Measurements from ENCODE around the gene VPS39. TPM values are rescaled to one million over a fixed set of nuclear protein-coding genes. Genes with fewer than 3 reads are reported as not detected.

VPS39 gene
- total and polyA plus RNA-seq, 2 donors (not counting 3 experiments of a cell fraction or from before 2014, with no cell fraction given): 56.5 to 56.7 TPM

- no TSS peak for BruUV-seq (replicated peaks)
- Histone ChIP-seq H3K36me3 (ENCODE audit: control insufficient read depth in 2 of 2, extremely low read depth in 1 of 2, insufficient read depth in 2 of 2, low read length in 2 of 2) (peaks cover 17 to 45% of the 10 kb centered on the region in 2 experiments), H3K9me1 (replicated peaks; ENCODE audit: control insufficient read depth, extremely low read depth, insufficient read depth, low read length) (no peaks in the 10 kb centered on the region), H3K4me2 (ENCODE audit: insufficient read depth, low read length) (no peak overlapping the region), H3K27me3 (ENCODE audit: control insufficient read depth in 2 of 2, insufficient read depth in 2 of 2, low read length in 2 of 2) (no peaks in the 10 kb centered on the region), H3K27ac (ENCODE audit: insufficient read depth, low read depth, low read length) (no peak overlapping the region), H2AFZ (ENCODE audit: low read depth, low read length) (no peak overlapping the region), H3K4me3 (replicated peaks in 1 of 3; ENCODE audit: insufficient read depth in 1 of 3, low read depth in 1 of 3, low read length in 3 of 3) (no peak overlapping the region), H3K4me1 (ENCODE audit: control insufficient read depth, extremely low read depth, insufficient read depth, low read length) (no peaks in the 10 kb centered on the region), H3K9me3 (replicated peaks; ENCODE audit: control insufficient read depth, insufficient read depth, low read length) (no peaks in the 10 kb centered on the region), H3K9ac (replicated peaks; ENCODE audit: extremely low read depth, insufficient read depth, low read length) (no peak overlapping the region), H4K20me1 (replicated peaks; ENCODE audit: control insufficient read depth, extremely low read depth, insufficient read depth, low read length) (no peaks in the 10 kb centered on the region), H3K79me2 (ENCODE audit: control insufficient read depth, insufficient read depth, low read length) (no peaks in the 10 kb centered on the region)
- ChIA-PET CTCF (interaction anchor here (0.9 kb wide), 1 partner anchor 226 kb away, joined by 3 read pairs; no protein-coding TSS in a partner anchor), POLR2A (no interaction called here)
- no peak for FAIRE-seq
- DNase-seq (ENCODE audit: low read depth, low spot score): no peak
- dilution Hi-C loops (cut with MboI; ENCODE audit: extremely low pct_ligation_motif_present, low sequenced_read_pairs): no loop called here
- TF ChIP-seq POLR2AphosphoS5 (IDR thresholded peaks at IDR 0.05; ENCODE audit: insufficient read depth, low read depth, low read length): no peak
- no peak for TF ChIP-seq GATA2 (IDR thresholded peaks at IDR 0.05; ENCODE audit: insufficient read depth, insufficient read length, low read depth, low read length)
- TF ChIP-seq CTCF (IDR thresholded peaks at IDR 0.05; ENCODE audit: extremely low read depth in 1 of 2, insufficient read depth in 1 of 2, low read depth in 1 of 2, low read length in 2 of 2): no peak
- TF ChIP-seq EZH2 (IDR thresholded peaks at IDR 0.05; ENCODE audit: borderline replicate concordance, low read depth, low read length, severe bottlenecking): no peak
- no peak for TF ChIP-seq MAX (IDR thresholded peaks at IDR 0.05; ENCODE audit: insufficient read depth, insufficient read length)
- no peak for TF ChIP-seq POLR2A (IDR thresholded peaks at IDR 0.05; ENCODE audit: low read depth, low read length)
- TF ChIP-seq MYC (IDR thresholded peaks at IDR 0.05; ENCODE audit: low read depth, low read length): no peak
- intact Hi-C loops (cut with micrococcal nuclease): no loop called here
Observed at GRCh38 chr15:42158941-42159340, 49.2 kb downstream of the VPS39 start.
